Measurements from ENCODE around the gene DCDC1. TPM values are rescaled to one million over a fixed set of nuclear protein-coding genes. Genes with fewer than 3 reads are reported as not detected.
A peak's percentile ranks its signal among the peaks of the same experiment; 100 is the strongest.

Gene DCDC1
- total RNA-seq, 6 donors from 2014 or later = 0.11 to 25.2 (median 3.3) TPM

DNA sequence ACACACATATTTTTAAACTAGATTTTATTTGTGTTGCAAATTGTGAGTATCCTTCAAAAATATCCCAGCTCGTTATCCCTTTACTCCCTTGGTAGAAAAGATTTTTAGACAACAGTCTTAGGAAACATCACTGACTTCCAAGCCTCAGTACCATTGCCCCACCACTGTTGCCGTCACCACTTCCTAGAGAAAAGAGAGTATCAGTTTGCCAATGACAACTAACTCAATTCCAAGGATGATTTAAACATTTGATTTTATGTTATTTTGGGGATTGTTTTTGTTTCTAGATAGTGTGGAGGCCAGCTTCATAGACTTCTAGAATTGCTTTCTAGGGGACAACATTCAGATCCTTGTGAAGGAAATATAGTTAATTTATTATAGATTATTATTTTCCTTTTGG, 509.4 kb downstream of the DCDC1 start:
- Histone ChIP-seq H3K36me3 (no peaks in the 10 kb centered on the region), H3K4me3 (no peak overlapping the region), H3K27me3 (no peaks in the 10 kb centered on the region), H3K27ac (no peak overlapping the region), H3K4me1 (no peaks in the 10 kb centered on the region), H3K9me3 (no peaks in the 10 kb centered on the region)
- TF ChIP-seq, protein P1, sequence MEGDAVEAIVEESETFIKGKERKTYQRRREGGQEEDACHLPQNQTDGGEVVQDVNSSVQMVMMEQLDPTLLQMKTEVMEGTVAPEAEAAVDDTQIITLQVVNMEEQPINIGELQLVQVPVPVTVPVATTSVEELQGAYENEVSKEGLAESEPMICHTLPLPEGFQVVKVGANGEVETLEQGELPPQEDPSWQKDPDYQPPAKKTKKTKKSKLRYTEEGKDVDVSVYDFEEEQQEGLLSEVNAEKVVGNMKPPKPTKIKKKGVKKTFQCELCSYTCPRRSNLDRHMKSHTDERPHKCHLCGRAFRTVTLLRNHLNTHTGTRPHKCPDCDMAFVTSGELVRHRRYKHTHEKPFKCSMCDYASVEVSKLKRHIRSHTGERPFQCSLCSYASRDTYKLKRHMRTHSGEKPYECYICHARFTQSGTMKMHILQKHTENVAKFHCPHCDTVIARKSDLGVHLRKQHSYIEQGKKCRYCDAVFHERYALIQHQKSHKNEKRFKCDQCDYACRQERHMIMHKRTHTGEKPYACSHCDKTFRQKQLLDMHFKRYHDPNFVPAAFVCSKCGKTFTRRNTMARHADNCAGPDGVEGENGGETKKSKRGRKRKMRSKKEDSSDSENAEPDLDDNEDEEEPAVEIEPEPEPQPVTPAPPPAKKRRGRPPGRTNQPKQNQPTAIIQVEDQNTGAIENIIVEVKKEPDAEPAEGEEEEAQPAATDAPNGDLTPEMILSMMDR (IDR thresholded peaks at IDR 0.05) = no peak
- TF ChIP-seq POLR2AphosphoS5 (IDR thresholded peaks at IDR 0.05) = no peak
- no peak for TF ChIP-seq EP300 (IDR thresholded peaks at IDR 0.05)
- no peak for TF ChIP-seq POLR2A (IDR thresholded peaks at IDR 0.05)
- no peak for DNase-seq
- ATAC-seq (ENCODE audit: low FRiP score in 2 of 2) = no peak
- 78 to 86% methylated on average over 2 of the region's 2 CpGs for WGBS, 2 donors

DNA sequence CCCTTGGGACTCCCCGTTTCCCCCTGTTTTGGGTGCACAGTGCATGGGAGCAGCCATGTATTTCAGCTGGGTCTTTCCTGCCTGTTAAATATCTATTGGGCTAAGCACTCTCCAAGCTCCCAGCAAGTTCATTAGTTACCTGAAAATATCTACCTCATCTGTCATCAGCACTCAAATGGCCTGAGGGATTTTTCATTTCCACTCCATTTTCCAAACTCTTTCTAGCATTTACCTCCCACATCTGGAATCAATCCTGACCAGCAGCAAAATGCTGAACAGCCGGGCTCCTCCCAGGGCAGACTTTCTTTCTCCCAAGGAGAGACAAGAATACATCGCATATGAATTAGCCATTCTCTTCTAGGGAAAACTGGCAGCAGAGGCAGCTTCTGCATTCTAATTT, 509.9 kb downstream of the DCDC1 start:
- DNase-seq = no peak
- no peak overlapping the region for H3K4me3 ChIP-seq
- H3K9me3 ChIP-seq = no peaks in the 10 kb centered on the region
- WGBS, 2 donors = 74 to 83% methylated on average over 3 of the region's 3 CpGs
- H3K27ac ChIP-seq = no peak overlapping the region
- H3K36me3 ChIP-seq = no peaks in the 10 kb centered on the region
- TF ChIP-seq, protein P1 (IDR thresholded peaks at IDR 0.05) = no peak
- TF ChIP-seq POLR2A (IDR thresholded peaks at IDR 0.05) = no peak
- no peak for TF ChIP-seq EP300 (IDR thresholded peaks at IDR 0.05)
- no peak for TF ChIP-seq POLR2AphosphoS5 (IDR thresholded peaks at IDR 0.05)
- no peaks in the 10 kb centered on the region for H3K4me1 ChIP-seq
- H3K27me3 ChIP-seq = no peaks in the 10 kb centered on the region
- no peak for ATAC-seq (ENCODE audit: low FRiP score in 2 of 2)

DNA sequence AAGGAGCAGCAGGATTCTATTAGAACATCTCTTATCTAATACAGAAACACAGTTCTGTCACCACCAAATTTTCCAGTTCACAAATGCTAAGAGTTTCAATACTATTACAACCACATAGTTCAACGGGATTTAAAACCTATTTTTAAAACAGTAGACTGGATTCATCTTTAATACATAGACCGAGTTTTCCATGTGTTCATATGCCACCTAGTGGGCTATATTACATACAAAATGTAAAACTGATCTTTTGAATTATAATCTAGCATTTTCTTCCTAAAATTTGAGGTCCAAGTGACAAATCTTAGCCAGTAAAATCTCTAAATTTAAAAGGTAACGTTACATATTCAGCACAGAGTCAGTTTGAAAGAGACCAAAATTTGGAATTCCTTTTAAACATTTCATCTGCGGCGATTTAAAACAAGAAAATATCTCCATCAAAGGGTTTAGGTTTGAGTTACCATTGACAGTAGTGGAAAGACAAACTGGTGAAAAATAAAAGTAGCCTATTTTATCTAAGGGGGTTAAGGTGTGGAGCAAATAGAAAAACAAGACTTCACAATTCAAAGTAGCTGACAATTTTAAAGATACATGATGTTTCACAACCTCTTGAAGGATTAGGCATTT, 514.0 kb downstream of the DCDC1 start:
- ATAC-seq (ENCODE audit: low FRiP score in 2 of 2) (no peak), DNase-seq (no peak)
- no peak overlapping the region for H3K4me3 ChIP-seq
- H3K9me3 ChIP-seq = no peaks in the 10 kb centered on the region
- no peaks in the 10 kb centered on the region for H3K36me3 ChIP-seq
- H3K27me3 ChIP-seq = no peaks in the 10 kb centered on the region
- WGBS, 2 donors = 51 to 55% methylated on average over 5 of the region's 5 CpGs
- no peak for TF ChIP-seq EP300 (IDR thresholded peaks at IDR 0.05)
- TF ChIP-seq, protein P1 (IDR thresholded peaks at IDR 0.05) = peak in 1 of 6 experiments; percentile 30
- H3K27ac ChIP-seq = no peak overlapping the region
- H3K4me1 ChIP-seq = no peaks in the 10 kb centered on the region

DNA sequence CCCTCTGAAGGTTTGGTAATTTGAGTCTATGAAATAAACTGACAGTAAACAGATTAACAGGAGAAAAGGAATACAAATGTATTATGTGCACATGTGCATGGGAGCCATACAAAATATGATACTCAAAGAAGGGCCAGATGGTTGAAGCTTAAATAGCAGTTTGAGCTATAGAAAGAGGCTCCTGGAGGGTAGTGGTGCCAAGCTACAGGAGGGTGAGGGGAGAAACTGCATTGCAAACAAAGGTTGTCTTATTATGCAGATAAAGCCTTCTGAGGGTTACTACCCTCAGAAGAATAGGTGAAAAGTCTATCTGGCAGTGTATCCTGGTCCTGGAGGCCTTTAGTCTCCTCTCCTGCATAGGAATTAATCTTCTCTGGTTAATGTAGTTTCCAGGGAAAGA, 516.1 kb downstream of the DCDC1 start:
- Histone ChIP-seq H3K9me3 (no peaks in the 10 kb centered on the region), H3K36me3 (no peaks in the 10 kb centered on the region), H3K27me3 (no peaks in the 10 kb centered on the region), H3K27ac (no peak overlapping the region), H3K4me1 (no peaks in the 10 kb centered on the region), H3K4me3 (no peak overlapping the region)
- ATAC-seq (ENCODE audit: low FRiP score in 2 of 2) (no peak), DNase-seq (no peak)
- TF ChIP-seq POLR2A (IDR thresholded peaks at IDR 0.05) = no peak
- no peak for TF ChIP-seq POLR2AphosphoS5 (IDR thresholded peaks at IDR 0.05)
- TF ChIP-seq, protein P1 (IDR thresholded peaks at IDR 0.05) = no peak
- TF ChIP-seq EP300 (IDR thresholded peaks at IDR 0.05) = no peak

DNA sequence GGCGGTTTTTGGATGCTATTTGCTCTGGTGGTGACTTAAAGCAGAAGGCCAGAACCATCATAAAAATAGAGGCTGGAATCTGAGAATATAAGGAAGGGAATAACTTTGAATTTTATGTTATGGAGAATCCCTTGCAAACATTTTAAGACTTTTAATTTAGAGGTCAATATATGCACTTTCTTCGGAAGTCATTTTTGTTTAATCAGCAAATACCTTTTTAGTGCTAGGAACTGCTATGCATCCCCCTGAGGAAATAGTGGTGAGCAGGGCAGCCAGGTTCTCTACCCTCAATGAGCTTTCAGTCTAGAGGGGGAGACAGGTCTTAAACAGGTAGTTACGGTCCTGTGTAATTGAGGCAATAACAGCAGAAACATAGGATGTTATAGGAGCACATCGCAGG, 516.9 kb downstream of the DCDC1 start:
- Histone ChIP-seq H3K27me3 (no peaks in the 10 kb centered on the region), H3K4me3 (no peak overlapping the region), H3K36me3 (no peaks in the 10 kb centered on the region), H3K27ac (no peak overlapping the region), H3K4me1 (no peaks in the 10 kb centered on the region), H3K9me3 (peaks cover 0 to 2% (median under 1%) of the 10 kb centered on the region in 4 donors)
- TF ChIP-seq POLR2A (IDR thresholded peaks at IDR 0.05) (no peak), POLR2AphosphoS5 (IDR thresholded peaks at IDR 0.05) (no peak), EP300 (IDR thresholded peaks at IDR 0.05) (no peak)
- TF ChIP-seq, protein P1 (IDR thresholded peaks at IDR 0.05) = no peak
- DNase-seq = no peak
- WGBS, 2 donors = 94 to 97% methylated on average over 4 of the region's 4 CpGs
- no peak for ATAC-seq (ENCODE audit: low FRiP score in 2 of 2)
